ENCODE results near the gene OR6F1.
"Not testable (repeated sequence)": the region's sequence is repeated elsewhere in the genome, so short reads cannot be mapped to it uniquely, and the experiment has no call there.

OR6F1 gene

GRCh38 chr1:247716546-247716945, at the start of gene OR6F1:
Gene OR6F1, minus strand, starts transcription at chr1:247716646. Its CDS starts 3,891 bp downstream, at chr1:247712755.
- DNase-seq = no peak

- no peak for DNase-seq
Observed at GRCh38 chr1:247760456-247760855, 44.0 kb upstream of the OR6F1 start, which contains the start of gene OR1C1. Gene OR1C1, minus strand, starts transcription at chr1:247760556. Its CDS starts 2,150 bp downstream, at chr1:247758406.

GRCh38 chr1:247754311-247754710, 37.9 kb upstream of the OR6F1 start:
- not testable (repeated sequence) for DNase-seq

- no peak for DNase-seq
Observed at GRCh38 chr1:247749870-247750269, 33.4 kb upstream of the OR6F1 start.

- no peak for DNase-seq
Observed at GRCh38 chr1:247748041-247748440, 31.6 kb upstream of the OR6F1 start, which contains the start of gene OR14A2. Gene OR14A2, minus strand, starts transcription at chr1:247748141.

GRCh38 chr1:247747616-247748015, 31.2 kb upstream of the OR6F1 start:
- no peak for DNase-seq

- DNase-seq = no peak
Observed at GRCh38 chr1:247746391-247746935, 30.0 kb upstream of the OR6F1 start.

- not testable (repeated sequence) for DNase-seq
Observed at GRCh38 chr1:247742215-247742760, 25.8 kb upstream of the OR6F1 start.

- DNase-seq = no peak
Observed at GRCh38 chr1:247741756-247742155, 25.3 kb upstream of the OR6F1 start.

- DNase-seq = no peak
Observed at GRCh38 chr1:247740721-247741120, 24.3 kb upstream of the OR6F1 start.

GRCh38 chr1:247738315-247738714, 21.9 kb upstream of the OR6F1 start, which contains the start of gene OR14K1:
Gene OR14K1, plus strand, starts transcription at chr1:247738615. Its CDS starts 0 bp downstream, at chr1:247738615.
- no peak for DNase-seq

- no peak for DNase-seq
Observed at GRCh38 chr1:247721222-247721621, 4.8 kb upstream of the OR6F1 start.

GRCh38 chr1:247713753-247714152, 2.7 kb downstream of the OR6F1 start:
- DNase-seq = no peak

GRCh38 chr1:247710681-247711080, 5.8 kb downstream of the OR6F1 start:
- not testable (repeated sequence) for DNase-seq

- DNase-seq = no peak
Observed at GRCh38 chr1:247701338-247701737, 15.1 kb downstream of the OR6F1 start.

GRCh38 chr1:247681288-247681897, 35.1 kb downstream of the OR6F1 start:
- peak; percentile 6 for DNase-seq

GRCh38 chr1:247680171-247680570, 36.3 kb downstream of the OR6F1 start:
- no peak for DNase-seq

GRCh38 chr1:247679639-247680038, 36.8 kb downstream of the OR6F1 start, which contains the start of gene OR13G1:
Gene OR13G1, minus strand, starts transcription at chr1:247679739. Its CDS starts 6,698 bp downstream, at chr1:247673041.
- DNase-seq = no peak

GRCh38 chr1:247669225-247669624, 47.2 kb downstream of the OR6F1 start:
- no peak for DNase-seq

Data from stimulated activated CD4-positive, alpha-beta T cell treated with anti-CD3 and anti-CD28 coated beads, Interleukin-12 subunit alpha, Interleukin-12 subunit beta, amount 100 ng/mL, for 4 hours (primary cell).